HG03025 (cell line): ENCODE results near the gene PARP6.
"Not testable (repeated sequence)": the region's sequence is repeated elsewhere in the genome, so short reads cannot be mapped to it uniquely, and the experiment has no call there.

Experiments
- ATAC-seq: cut with Tn5 transposase; IDR thresholded peaks from one replicate; pipeline ENCODE4 v1.9.1; 2021; ENCODE audit warnings: mild to moderate bottlenecking, moderate library complexity; ENCODE audit not compliant: unreplicated experiment, low FRiP score

Gene PARP6

GRCh38 chr15:72281713-72282112, 9.4 kb upstream of the PARP6 start:
- ATAC-seq: no peak

GRCh38 chr15:72280751-72281150, 8.4 kb upstream of the PARP6 start:
- ATAC-seq: no peak

GRCh38 chr15:72278737-72279136, 6.4 kb upstream of the PARP6 start:
- ATAC-seq: no peak

GRCh38 chr15:72276326-72276700, 4.0 kb upstream of the PARP6 start:
- ATAC-seq: no peak

GRCh38 chr15:72275635-72276325, 3.4 kb upstream of the PARP6 start:
- ATAC-seq: not testable (repeated sequence)

- ATAC-seq: no peak
These were observed 621 bp upstream of the PARP6 start for GRCh38 chr15:72272997-72273352.

GRCh38 chr15:72271895-72272212, 500 bp downstream of the PARP6 start:
- peak; percentile 15 for ATAC-seq

- ATAC-seq: no peak
These were observed 1.1 kb downstream of the PARP6 start for GRCh38 chr15:72271221-72271620.

GRCh38 chr15:72269739-72270138, 2.6 kb downstream of the PARP6 start:
- ATAC-seq: no peak

GRCh38 chr15:72265031-72265430, 7.3 kb downstream of the PARP6 start:
- no peak for ATAC-seq

GRCh38 chr15:72252663-72253299, 19.6 kb downstream of the PARP6 start:
- ATAC-seq: no peak

GRCh38 chr15:72249142-72249810, 23.1 kb downstream of the PARP6 start:
- ATAC-seq: no peak

- no peak for ATAC-seq
These were observed 23.8 kb downstream of the PARP6 start for GRCh38 chr15:72248514-72248913.

- ATAC-seq: no peak
These were observed 29.5 kb downstream of the PARP6 start for GRCh38 chr15:72242775-72243370.

GRCh38 chr15:72239652-72240051, 32.7 kb downstream of the PARP6 start:
- ATAC-seq: no peak

- no peak for ATAC-seq
These were observed 33.8 kb downstream of the PARP6 start for GRCh38 chr15:72238586-72238985.

- ATAC-seq: no peak
These were observed 34.5 kb downstream of the PARP6 start for GRCh38 chr15:72237853-72238224.

- no peak for ATAC-seq
These were observed 35.1 kb downstream of the PARP6 start for GRCh38 chr15:72237029-72237852.

- ATAC-seq: no peak
These were observed 35.9 kb downstream of the PARP6 start for GRCh38 chr15:72236381-72237003.

- ATAC-seq: no peak
These were observed 37.1 kb downstream of the PARP6 start for GRCh38 chr15:72235298-72235697.
